ENCODE measurements around the gene PCDH8. TPM values are rescaled to one million over a fixed set of nuclear protein-coding genes. Genes with fewer than 3 reads are reported as not detected.

PCDH8 gene, protein sequence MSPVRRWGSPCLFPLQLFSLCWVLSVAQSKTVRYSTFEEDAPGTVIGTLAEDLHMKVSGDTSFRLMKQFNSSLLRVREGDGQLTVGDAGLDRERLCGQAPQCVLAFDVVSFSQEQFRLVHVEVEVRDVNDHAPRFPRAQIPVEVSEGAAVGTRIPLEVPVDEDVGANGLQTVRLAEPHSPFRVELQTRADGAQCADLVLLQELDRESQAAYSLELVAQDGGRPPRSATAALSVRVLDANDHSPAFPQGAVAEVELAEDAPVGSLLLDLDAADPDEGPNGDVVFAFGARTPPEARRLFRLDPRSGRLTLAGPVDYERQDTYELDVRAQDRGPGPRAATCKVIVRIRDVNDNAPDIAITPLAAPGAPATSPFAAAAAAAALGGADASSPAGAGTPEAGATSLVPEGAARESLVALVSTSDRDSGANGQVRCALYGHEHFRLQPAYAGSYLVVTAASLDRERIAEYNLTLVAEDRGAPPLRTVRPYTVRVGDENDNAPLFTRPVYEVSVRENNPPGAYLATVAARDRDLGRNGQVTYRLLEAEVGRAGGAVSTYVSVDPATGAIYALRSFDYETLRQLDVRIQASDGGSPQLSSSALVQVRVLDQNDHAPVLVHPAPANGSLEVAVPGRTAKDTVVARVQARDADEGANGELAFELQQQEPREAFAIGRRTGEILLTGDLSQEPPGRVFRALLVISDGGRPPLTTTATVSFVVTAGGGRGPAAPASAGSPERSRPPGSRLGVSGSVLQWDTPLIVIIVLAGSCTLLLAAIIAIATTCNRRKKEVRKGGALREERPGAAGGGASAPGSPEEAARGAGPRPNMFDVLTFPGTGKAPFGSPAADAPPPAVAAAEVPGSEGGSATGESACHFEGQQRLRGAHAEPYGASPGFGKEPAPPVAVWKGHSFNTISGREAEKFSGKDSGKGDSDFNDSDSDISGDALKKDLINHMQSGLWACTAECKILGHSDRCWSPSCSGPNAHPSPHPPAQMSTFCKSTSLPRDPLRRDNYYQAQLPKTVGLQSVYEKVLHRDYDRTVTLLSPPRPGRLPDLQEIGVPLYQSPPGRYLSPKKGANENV
- not detected in 2 replicates for total RNA-seq

DNA sequence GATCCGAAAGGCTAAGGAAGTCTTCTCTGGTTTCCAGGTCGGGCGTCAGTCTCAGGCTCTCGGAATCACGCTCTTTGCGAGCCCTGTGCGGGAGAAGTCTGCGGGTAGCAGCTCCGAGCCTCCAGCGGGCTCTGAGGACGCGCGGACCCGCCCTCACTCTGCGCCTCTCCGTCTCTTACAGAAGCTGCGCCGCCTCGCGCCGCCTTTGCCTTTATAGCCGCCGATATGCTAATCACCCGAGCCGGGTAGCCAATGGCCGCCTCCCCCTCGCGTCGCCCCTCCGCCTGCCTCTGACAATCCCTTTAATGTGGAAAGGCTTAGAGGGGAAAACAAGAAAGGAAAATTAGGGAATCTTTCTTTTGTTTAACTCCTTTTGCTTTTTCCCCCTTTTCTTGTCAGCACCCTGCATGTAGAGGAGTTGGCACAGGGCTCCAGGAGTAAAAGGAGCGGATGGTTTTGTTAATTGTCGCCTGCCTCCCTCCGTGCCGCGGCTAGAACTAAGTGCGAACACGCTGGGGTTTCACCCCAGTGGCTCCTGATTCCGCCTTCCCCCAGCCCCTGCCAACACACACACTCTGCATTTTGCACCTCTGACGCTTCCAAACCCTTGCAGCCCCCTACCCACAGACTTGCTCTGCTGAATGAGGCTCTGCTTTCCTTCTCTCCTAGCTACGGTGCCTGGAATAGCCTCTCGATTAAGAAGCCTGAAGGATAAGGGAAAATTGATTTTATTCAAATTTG, at the start of gene PCDH8:
TSS of gene PCDH8 (minus strand) at position 186 of the 741 bp plus-strand sequence. CDS start 204 bp downstream, outside the sequence.
- no peak for DNase-seq (ENCODE audit: low read depth, low spot score)

DNA sequence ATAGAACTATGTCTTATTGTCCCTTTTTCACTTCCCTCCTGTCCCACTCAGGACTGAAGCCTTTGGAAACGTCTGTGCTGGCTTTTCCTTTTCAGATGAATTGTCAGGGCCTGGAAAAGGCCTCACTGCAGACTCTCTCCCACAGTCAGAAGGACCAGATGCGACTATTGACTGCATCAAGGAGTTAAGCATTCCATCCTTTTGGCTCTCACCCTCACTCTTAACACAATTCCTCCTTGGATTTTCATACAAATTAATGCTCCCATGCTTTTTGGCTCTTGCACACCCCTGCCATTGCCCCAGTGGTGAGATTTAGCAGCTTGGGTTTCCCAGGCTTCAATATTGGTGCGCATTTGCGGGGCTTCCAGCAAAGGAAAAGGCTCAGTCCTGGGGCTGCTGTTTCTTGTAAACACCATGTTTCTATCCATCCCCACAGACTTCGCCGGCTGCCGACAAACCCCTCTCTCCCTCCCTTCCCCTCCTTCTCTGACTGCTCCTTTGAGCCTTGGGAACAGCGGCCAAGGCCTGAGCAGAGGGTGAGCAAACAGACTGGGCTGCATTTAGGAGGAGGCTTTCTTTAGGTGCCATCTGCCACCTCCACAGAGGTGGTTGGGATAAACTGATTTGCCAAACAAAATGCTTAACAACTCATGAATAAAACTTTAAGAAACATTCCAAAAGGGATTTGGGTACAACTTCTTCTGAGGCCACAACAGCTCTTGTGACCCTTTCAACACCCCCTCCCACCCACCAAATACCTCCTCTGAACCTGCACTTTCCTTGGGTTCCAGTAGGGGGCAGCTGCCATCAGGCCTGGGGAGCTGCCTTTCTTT, 48.6 kb upstream of the PCDH8 start:
- no peak for DNase-seq (ENCODE audit: low read depth, low spot score)

DNA sequence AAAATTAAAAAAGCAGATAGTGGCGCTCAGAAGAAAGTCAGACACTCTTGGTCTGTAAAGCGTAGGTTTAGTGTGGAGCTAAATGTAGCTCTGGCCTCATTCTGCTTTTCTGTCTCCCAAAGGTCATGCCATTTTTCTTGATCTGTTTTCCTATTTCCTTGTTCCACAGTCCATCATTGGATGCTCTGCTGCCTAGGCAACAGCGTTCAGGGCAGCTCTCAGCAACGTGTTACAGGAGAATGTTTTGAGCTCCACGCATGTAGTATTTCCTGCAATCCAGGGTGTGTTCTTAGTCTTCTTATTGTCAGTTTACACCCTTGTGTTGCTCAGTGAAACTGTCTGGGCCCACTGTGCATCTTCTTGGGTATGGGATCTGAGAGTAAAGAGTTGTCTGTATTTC, 46.0 kb upstream of the PCDH8 start:
- DNase-seq (ENCODE audit: low read depth, low spot score) = no peak

DNA sequence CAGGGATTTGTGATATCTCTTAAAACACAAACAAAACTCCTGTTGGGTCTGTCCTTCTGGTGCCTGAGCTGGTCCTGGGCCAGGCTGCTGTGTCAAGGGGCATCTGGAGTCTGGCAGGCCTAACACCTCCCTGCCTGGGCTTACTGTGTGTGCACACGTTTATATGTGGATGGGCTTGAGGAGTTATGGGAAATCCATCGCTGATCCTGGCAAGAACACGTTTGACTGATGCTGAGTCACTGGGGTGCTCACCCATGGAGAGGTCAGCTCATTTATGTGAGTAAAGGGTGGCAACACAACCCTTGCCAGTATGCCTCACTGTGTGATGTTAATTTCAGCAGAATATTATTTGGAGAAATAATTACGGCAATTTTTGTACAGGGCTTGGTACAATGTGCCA, 44.5 kb upstream of the PCDH8 start:
- no peak for DNase-seq (ENCODE audit: low read depth, low spot score)

DNA sequence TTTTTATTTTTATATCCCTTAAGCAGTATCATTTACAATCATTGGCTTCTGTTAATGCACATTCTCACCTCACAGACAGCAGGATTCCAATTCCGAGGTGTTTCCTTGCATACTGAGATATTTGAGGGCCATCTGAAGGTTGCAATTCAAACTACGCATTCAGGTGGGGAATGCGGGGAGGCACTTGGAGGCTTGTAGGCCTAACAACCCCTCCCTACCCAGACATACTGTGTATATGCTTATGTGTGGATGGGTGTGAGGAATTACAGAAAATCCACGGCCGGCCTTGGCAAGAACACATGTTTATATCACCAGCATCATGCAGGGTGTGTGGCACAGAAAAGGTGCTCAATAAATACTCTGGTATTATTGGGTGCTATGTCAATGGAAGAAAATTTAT, 43.3 kb upstream of the PCDH8 start:
- no peak for DNase-seq (ENCODE audit: low read depth, low spot score)

DNA sequence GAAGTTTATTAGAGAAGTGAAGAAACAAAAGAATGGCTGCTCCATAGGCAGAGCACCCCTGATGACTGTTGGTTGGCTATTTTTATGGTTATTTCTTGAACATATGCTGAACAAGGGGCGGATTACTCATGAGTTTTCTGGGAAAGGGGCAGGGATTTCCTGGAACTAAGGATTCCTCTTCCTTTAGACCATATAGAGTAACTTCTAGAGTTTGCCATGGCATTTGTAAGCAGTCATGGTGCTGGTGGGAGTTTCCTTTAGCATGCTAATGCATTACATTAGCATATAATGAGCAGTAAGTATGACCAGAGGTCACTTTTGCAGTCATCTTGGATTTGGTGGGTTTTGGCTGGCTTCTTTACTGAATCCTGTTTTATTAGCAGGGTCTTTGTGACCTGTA, 38.7 kb upstream of the PCDH8 start:
- DNase-seq (ENCODE audit: low read depth, low spot score) = no peak

DNA sequence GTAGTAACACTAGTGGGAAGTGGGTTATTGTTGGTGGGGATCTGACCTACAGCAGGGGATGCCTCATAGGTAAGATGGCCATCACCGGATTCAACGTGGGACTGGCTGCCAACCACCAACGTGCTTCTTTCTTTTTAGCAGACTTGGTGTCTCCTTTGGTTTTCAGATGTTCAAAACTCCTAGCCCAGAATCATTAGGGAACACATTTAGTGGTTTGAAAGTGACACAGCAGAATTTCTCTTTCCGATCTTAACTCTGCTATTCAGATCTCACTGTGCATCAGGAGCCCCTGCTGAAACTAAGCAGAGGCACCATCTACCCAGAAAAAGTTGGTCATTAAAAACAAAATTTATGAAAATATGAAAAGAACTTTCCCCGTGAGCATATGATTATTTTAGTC, 36.7 kb upstream of the PCDH8 start:
- DNase-seq (ENCODE audit: low read depth, low spot score) = no peak

DNA sequence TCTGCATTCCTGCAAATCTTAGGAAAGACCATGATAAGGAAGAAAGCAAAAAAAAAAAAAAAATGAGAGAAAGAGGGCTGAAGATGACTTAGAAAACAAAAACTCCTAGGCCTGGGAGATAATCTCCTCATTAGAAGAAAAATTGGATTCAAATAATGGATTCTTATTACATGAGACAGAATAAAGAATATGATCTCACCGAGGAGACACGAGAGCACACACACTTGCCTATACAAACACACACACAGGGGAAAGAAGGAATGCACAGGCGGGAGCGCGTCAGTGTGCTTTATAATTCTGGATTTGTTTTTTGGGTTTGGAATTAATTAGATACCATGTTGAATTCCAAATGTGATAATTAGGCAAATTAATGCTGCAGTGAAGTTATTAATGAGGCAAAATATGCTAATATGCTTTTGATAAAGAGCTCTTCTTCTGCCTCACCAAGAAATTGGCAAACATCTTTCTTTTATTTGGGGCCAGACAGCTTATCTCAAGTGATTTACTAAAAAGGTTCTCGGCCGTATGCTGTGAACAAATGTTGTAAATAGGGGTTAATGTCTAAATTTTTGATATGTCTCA, 36.1 kb upstream of the PCDH8 start:
- no peak for DNase-seq (ENCODE audit: low read depth, low spot score)

DNA sequence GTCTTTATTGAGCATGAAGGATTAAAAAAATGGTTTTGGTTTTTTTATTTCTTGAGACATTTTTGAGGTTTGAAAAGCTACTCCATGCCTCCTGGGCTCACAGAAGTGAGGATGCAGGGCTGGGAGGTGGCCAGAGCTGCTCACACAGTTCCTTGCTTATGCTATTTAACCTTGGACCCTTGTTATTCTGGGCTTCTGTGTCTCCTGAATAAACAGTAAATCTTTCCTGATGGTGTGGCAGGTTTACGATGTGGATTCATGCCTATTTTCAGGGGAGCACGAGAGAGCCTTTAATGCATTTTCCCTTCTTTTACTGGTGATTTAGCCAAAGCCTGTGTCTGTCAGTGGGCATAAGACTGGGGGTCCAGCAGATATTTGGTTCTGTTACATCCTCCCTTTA, 34.3 kb upstream of the PCDH8 start:
- no peak for DNase-seq (ENCODE audit: low read depth, low spot score)

DNA sequence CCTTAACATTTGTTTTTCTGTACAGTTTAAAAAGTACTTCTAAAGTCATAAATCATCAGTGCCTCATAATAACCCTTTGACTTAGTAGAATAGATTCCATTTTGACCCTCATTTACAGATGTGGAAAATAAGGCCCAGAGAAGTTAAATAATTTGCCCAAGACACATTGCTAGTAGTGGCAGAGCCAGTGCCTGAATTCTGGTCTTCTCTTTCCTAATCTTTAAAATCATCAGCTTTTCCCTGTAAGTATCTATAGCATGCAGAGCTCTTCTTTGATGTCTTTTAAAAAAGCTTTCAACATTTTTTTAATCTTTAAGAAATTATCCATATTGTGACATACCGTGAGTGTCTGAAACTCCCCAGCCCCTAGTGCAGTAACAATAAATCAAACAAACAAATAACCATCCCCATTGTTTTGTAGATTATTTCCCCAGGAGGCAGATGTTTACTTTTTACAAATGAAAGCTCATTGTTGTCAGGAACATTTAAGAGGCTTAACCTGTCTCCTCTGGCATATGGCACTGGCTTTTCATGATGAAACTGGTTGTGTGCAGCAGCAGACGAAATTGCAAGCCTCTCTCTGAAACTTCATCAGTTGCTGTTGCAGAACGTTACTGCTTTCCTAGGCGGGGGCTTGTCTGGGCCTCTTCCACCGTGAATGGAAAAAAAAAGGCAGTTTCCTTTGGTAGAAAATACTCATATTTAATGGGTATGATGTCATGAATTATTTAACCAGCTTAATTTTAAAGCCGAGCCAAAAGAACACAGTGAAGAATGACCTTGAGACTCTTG, 31.7 kb upstream of the PCDH8 start:
- DNase-seq (ENCODE audit: low read depth, low spot score) = no peak

DNA sequence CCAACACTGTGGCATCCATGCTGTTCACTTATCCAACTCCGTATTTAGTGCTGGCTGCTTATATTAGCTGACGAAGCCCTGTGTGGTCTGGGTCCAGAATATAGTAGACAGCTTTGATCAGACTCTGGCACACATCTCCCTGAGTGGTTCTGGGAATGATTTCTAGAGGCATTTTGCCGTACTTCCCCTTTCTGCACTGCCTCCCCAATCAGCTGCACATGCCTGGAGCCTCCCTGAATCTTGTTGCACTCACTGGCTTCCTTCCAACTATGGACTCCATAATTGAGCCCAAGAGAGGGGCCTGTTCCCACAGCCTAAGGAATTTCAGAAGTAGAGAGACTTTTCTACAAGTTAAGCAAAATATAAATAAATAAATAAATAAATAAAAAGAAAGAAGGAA, 30.4 kb upstream of the PCDH8 start:
- no peak for DNase-seq (ENCODE audit: low read depth, low spot score)

DNA sequence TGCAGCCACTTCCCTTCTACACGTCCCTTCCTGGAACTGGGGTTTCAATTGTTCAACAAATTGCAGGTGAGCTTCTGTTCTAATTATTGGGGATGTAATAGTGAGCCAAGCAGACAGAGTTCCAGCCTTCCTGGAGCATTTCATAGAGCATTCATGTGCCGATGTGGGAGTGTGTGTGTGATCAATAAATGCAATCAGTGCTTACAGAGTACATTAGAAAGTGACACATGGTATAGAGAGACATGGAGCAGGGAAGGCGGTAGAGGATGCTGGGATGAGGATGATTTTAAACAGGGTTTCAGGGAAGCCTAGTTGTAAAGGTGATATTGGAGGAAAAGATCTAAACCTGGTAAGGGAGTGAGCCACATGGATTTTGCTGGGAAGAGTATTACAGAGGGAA, 21.7 kb upstream of the PCDH8 start:
- DNase-seq (ENCODE audit: low read depth, low spot score) = no peak

DNA sequence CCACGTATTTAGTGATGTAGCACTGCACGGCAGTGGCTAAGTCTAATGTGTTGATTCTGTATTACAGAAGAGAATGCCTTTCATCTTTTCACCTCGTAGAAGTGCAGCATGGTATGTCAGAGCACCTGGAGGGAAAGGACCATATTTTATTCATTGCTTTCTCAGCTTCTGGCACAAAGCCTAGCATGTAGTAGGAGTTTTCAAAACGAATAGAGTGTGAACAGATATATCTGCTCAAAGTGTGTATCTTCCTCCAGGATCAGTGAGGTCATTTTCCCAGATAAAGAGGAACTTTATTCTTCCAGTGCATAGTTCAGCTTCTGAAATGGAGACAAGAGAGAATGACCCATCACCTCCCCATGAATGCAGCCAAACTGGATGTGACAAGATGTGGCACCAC, 21.2 kb upstream of the PCDH8 start:
- no peak for DNase-seq (ENCODE audit: low read depth, low spot score)

DNA sequence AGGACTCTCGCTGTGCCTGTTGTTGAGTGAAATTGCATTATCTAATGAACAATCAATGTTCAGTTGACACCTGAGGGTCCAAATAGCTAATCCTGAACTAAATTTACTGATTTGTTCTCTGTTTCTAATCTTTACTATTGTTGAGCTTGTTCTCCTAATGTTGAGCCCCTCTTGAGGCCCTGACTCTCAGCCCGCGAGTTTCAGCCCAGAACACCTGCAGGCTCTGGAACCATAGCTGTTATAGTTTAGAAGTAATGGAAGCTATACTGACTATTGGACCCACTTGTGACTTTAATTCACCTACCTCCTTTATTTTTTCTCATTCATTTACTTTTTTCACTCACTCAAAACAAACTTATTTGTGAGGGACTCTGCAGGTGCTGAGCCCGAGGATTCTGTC, 20.6 kb upstream of the PCDH8 start:
- DNase-seq (ENCODE audit: low read depth, low spot score) = no peak

DNA sequence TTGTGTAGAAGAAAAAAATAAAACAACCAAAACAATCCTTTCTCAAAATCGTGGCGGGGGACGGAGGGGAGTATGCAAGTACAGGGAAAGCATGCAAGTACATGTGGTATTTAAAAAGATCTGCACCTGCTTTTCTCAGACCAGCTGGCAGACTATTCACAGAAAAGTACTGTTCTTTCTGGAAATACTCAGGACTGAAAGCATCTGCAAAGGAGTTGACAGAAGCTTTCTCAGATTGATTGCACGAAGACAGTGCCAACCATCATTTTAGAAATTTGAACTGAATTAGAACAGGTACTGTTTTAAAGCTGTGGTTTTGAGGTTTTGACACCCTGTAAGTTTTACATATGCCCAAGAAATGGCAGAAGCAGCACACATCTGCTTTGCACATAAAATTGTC, 19.8 kb upstream of the PCDH8 start:
- DNase-seq (ENCODE audit: low read depth, low spot score) = no peak

DNA sequence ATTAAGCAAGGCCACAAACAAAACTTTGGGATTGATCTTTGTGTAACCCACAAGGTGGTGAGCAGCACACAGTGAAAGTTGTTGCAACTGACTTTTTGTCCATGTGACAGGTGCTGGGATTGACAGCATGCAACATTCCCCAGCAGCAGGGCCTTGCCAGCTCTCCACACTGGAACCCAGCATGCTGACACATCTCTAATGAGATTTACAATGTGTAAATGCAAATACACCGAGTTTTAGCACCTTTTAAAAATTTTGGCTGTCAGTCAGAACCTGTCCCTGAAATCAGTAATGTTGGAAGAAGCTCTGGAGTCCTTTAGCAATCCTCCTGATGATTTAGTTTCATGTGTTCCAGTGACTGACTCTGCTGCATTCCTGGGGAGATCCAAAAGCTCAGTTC, 16.5 kb upstream of the PCDH8 start:
- no peak for DNase-seq (ENCODE audit: low read depth, low spot score)

DNA sequence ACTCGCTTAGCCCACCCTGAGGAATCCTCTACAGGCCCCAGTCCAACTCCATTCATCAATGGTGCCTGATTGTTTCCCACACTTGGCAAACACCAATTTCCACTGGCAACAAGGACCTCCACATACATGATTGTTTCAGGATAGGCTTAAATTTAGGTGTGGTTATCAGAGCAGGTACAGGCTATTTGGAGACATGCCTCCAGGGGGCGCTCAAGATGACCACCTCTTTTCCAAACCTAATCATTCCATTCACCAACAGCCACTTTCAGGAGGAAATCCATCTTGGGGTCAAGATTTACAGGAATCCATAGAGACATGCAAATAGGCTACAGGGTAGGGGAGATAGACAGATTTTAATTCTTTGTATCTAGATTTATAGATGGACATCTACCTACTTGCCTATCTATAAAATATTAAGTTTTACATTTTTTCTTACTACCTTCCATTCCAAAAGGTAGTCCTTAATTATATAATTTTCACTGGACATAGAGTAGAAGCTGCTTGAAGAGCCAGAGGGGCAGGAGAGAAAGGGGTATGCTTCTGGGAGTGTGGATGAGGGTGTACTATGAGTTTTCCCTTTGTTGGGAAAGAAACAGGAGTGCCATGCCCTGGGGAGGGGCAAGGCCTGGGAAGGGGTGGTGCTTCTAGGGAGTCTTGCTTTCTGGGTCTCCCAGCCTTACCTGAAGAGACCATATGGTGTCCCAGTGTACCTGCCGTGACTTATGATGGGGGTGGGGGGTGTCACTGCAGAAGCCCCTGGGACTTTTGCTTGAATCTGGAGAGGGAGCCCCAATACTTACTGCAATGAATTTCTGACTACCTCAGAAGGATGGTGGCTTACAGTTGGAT, 14.1 kb upstream of the PCDH8 start:
- DNase-seq (ENCODE audit: low read depth, low spot score) = no peak

DNA sequence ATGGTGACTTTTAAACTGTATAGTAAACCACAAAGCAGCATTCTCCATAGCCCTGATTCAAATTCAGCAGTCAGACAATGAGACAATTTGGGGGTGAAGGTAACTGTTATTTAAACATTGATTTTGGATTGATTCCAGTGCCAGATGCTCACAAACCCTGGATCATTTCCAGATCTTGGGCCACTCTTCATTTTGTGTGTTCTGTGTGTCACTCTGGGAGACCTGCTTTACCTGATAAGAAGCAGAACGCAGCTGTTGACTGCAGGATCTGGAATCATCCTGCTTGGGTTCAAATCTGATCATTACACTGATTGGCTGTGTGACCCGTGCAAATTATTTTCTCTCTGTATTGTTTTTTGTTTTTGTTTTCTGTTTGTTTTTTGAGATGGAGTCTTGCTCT, 4.0 kb upstream of the PCDH8 start:
- no peak for DNase-seq (ENCODE audit: low read depth, low spot score)
